Tongue (tissue), 2 donors: ENCODE results near the gene IER5. TPM values are rescaled to one million over a fixed set of nuclear protein-coding genes. Genes with fewer than 3 reads are reported as not detected.
"Not testable (repeated sequence)": the region's sequence is repeated elsewhere in the genome, so short reads cannot be mapped to it uniquely, and the experiment has no call there.

Experiments
- DNase-seq: peaks from one replicate; pipeline ENCODE4 v3.0.0-alpha.2; 2015
- total RNA-seq: library from RNA; depleted of rRNA; stranded (reverse); fragments of >200 nt; gene quantifications from one replicate; pipeline ENCODE4 v1.2.3, GENCODE V29; 2014

Gene IER5
- total RNA-seq, 1 donor from 2014 or later: 15.6 TPM

- DNase-seq: not testable (repeated sequence)
These were observed 27.5 kb downstream of the IER5 start for GRCh38 chr1:181115971-181116370.

GRCh38 chr1:181116819-181117390 is 28.4 kb downstream of the IER5 start:
- DNase-seq: no peak

- no peak for DNase-seq
These were observed 29.3 kb downstream of the IER5 start for GRCh38 chr1:181117648-181118449.

- DNase-seq: no peak
These were observed 30.8 kb downstream of the IER5 start for GRCh38 chr1:181119093-181119989.

DNA sequence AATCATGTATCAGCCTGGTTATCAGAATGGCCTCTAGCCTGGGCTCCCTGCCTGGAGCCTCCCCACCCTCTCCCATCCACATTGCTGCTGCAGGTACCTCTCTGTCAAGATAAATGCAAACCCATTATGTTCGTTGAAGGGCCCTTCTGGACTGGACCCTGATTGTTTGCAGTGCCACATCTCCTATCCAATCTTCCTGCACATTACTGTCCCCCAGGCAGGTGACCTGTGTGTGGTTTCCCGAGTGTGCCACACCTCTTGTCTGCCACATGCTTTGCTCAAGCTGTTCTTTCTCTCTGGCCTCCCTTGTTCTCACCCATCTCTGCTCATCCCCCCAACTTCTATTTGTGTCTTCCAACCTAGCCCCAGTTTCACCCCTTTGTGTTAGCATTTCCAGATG is 32.4 kb downstream of the IER5 start:
- DNase-seq: no peak

- no peak for DNase-seq
These were observed 33.0 kb downstream of the IER5 start for GRCh38 chr1:181121498-181121897.

GRCh38 chr1:181122222-181122621 is 33.7 kb downstream of the IER5 start:
- DNase-seq: no peak

DNA sequence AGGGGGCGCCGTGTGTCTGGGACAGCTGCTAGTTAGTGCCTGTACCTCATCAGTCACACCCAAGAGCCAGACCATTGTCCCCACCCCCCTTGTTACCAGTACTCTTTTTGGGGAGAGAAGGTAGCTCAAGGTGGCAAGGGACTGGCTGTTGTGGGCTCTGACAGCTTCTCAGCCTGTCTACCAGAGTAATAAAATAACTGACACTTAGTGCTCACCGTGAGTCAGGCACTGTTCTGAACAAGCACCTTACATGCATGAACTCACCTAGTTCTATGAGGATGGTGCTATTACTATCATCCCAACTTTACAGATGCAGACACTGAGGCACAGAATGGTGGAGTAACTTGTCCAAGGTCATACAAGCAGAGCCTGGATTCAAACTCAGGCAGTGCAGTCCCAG is 34.7 kb downstream of the IER5 start:
- no peak for DNase-seq

DNA sequence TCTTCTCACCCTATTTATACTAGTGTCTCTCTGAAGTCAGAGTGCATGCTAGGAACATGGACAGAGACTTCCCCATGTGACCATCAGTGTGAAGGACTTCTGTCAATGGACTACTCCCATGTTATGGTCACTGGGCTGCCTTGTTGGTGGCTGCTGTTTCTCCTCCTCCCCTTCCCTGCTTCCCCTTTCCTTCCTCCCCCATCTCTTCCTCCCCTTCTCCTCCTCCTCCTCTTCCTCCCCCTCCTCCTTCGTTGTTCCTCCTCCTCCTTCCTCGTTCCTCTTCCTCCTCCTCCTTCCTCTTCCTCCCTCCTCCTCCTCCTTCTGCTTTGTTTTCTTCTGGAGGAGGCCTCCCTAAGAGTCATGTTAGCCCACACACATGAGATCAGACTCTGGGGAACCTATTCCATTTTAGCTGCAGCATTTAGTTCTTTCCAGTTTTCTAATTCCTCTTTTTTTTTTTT is 35.8 kb downstream of the IER5 start:
- no peak for DNase-seq

GRCh38 chr1:181126289-181126688 is 37.8 kb downstream of the IER5 start:
- DNase-seq: no peak

GRCh38 chr1:181126871-181127587 is 38.5 kb downstream of the IER5 start:
- no peak for DNase-seq

DNA sequence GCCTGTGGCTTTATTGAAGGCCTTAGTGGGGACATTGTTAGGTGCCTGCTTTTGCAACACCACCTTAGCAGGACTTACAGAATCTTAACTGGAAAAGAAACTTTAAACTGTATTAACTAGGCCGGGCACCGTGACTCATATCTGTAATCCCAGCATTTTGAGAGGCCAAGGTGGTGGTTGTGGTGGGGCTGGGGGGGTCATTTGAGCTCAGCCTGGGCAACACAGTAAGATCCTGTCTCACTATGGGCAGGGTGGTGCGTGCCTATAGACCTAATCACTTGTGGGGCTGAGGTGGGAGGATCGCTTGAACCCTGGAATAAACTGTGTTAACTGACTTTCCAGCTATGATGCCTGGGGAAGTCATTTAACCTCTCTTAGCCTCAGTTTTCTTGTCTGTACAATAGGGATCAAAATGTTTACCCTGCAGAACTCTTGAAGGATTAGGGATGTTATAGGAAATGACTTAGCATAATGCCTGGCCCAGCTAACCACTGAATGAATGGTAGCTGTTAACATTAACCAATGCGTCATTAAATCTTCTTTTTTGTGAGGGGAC is 39.5 kb downstream of the IER5 start:
- no peak for DNase-seq

GRCh38 chr1:181128592-181129497 is 40.3 kb downstream of the IER5 start:
- peak; percentile 73 for DNase-seq

GRCh38 chr1:181129771-181130606 is 41.5 kb downstream of the IER5 start:
- no peak for DNase-seq

- DNase-seq: no peak
These were observed 42.9 kb downstream of the IER5 start for GRCh38 chr1:181131255-181131941.

DNA sequence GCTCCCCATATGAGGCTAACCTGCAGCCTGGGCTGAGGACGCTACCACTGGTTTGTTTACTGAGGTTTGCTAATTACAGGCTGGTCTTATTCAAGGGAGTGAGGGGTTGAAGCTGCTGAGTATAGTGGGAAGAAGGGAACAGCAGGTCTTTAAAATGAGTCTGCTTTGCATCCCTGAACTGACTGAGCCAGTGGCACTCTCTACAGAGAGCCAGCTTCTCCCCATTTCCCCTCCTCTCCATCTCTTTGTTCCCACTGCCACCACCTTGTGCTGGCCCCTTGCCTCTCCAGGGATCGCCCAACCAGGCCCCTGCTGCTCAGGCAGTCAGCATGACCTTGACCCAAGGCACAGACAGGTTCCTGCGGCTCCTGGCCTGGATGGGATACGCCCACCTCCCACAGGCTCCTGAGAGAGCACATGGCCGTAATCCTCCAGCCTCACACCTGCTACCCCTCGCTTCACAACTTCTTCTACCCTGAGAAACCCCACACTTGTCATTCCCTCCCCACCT is 45.0 kb downstream of the IER5 start:
- DNase-seq: no peak

- no peak for DNase-seq
These were observed 45.5 kb downstream of the IER5 start for GRCh38 chr1:181133969-181134418.

DNA sequence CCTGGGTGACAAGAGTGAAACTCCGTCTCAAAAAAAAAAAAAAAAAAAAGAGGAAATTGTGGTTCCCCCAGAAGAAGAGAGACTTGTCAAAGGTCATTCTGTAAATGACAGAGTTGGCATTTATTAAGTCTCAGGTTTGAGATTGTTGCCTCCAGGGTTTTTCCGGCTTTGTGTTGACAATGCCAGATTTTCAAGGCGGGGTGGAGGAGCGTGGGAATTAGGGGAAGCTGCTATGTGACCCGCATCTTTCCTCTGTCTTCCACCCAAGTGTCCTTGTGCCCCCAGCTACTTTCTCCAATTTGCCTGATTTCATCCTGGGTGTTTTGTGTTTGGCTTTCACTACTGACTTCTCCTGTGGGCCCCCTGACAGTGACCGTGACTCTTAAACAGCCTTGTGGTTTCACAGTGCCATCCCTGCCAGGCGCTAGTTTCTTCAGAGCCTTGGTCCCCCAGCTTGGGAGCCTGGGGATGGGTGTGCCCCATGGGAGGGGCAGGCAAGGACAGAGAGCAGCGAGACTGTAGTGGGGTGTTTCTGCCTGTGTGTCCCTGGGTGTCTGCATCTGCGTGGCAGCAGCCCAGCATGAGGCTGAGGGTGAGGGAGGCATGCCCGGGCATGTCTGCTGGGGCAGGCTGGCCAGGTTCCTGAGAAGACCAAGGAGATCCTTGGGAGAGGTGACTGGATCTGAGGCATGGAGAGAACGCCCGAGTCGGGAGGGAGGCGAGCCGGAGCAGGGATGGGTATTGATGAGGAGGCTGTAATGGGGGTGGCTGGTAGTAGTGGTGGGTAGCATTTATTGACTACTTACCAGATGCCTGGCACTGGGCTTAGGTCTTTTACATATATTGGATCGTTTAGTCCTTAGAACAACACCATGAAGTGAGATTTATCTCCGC is 46.3 kb downstream of the IER5 start:
- DNase-seq: no peak
